ENCODE measurements around the gene TNFRSF1B.

The TNFRSF1B gene

DNA sequence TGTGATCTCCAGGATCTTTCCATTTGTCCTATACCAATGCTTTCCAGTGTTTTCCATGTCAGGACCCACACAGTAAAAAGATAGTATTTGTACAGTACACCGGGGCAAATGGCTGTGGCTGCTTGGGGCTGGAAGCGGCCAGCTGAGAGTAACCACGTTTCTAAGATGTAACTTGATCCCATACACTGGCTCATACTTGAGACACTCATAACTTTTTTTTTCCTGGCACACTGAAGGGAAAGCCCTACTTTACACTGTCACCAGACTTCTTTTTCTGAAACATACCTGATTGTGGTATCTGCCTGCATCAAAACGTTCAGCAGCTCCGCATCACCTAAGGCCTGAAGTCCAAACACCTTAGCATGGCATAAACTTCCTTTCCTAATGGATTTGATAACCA lies 84.7 kb downstream of the TNFRSF1B start:
- H3K4me1 Mint-ChIP-seq = no peaks in the 10 kb centered on the region
- H3K4me3 Mint-ChIP-seq = no peak overlapping the region
- H3K27ac Mint-ChIP-seq = no peak overlapping the region
- no peaks in the 10 kb centered on the region for H3K27me3 Mint-ChIP-seq
- no peaks in the 10 kb centered on the region for H3K9me3 Mint-ChIP-seq
- H3K36me3 Mint-ChIP-seq = peaks cover 56% of the 10 kb centered on the region
- no peak for ATAC-seq

DNA sequence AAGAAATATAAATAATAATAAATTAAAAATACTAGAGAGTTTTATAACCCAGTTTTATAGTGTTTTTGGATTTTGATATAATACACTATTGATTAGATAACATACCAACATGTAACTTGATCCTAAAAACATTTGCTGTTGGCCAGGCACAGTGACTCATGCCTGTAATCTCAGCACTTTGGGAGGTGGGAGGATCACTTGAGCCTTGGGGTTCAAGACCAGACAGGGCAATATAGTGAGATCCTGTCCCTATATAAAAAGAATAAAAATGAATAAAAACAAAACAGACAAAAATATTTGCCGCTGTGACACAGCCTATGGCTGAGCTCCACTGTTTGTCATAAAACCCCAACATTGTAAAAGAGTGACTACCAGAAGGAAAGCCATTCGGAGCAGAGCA lies 89.1 kb downstream of the TNFRSF1B start:
- H3K4me1 Mint-ChIP-seq = no peaks in the 10 kb centered on the region
- no peak overlapping the region for H3K27ac Mint-ChIP-seq
- H3K4me3 Mint-ChIP-seq = no peak overlapping the region
- no peak for ATAC-seq
- no peaks in the 10 kb centered on the region for H3K27me3 Mint-ChIP-seq
- H3K9me3 Mint-ChIP-seq = no peaks in the 10 kb centered on the region
- peaks cover 74% of the 10 kb centered on the region for H3K36me3 Mint-ChIP-seq

- Mint-ChIP-seq H3K4me1 (no peaks in the 10 kb centered on the region), H3K4me3 (no peak overlapping the region), H3K36me3 (peaks cover 77% of the 10 kb centered on the region), H3K27me3 (no peaks in the 10 kb centered on the region), H3K9me3 (no peaks in the 10 kb centered on the region), H3K27ac (no peak overlapping the region)
- ATAC-seq = no peak
Measured at GRCh38 chr1:12258272-12258671, 91.5 kb downstream of the TNFRSF1B start.
